Suppressor macrophage treated with lipopolysaccharide for 1 hour (primary cell): Measurements from ENCODE around the gene ARID1A.
A peak's percentile ranks its signal among the peaks of the same experiment; 100 is the strongest.
"Not testable (repeated sequence)": the region's sequence is repeated elsewhere in the genome, so short reads cannot be mapped to it uniquely, and the experiment has no call there.

ENCODE experiments used
- DNase-seq, 3 donors: peaks; one replicate each; pipeline ENCODE4 v3.0.0-alpha.2; 2020 to 2022

ARID1A gene

GRCh38 chr1:26697978-26698849 is 2.4 kb downstream of the ARID1A start:
- peak; percentile 72 to 85 (median 75) for DNase-seq

GRCh38 chr1:26700711-26701110 is 4.9 kb downstream of the ARID1A start:
- DNase-seq: no peak

GRCh38 chr1:26701266-26701994 is 5.6 kb downstream of the ARID1A start:
- DNase-seq: no peak

- DNase-seq: no peak
Observed at GRCh38 chr1:26701995-26702679, 6.3 kb downstream of the ARID1A start.

GRCh38 chr1:26702680-26703038 is 6.8 kb downstream of the ARID1A start:
- DNase-seq: no peak

- DNase-seq: peak; percentile 26 to 44 (median 34)
Observed at GRCh38 chr1:26703478-26703877, 7.7 kb downstream of the ARID1A start.

GRCh38 chr1:26704629-26705028 is 8.8 kb downstream of the ARID1A start:
- DNase-seq: no peak

- DNase-seq: not testable (repeated sequence)
Observed at GRCh38 chr1:26705227-26705626, 9.4 kb downstream of the ARID1A start.

- no peak for DNase-seq
Observed at GRCh38 chr1:26705788-26706311, 10.0 kb downstream of the ARID1A start.

- DNase-seq: no peak
Observed at GRCh38 chr1:26706315-26706714, 10.5 kb downstream of the ARID1A start.

- no peak for DNase-seq
Observed at GRCh38 chr1:26710811-26711210, 15.0 kb downstream of the ARID1A start.

GRCh38 chr1:26711777-26712176 is 16.0 kb downstream of the ARID1A start:
- DNase-seq: no peak

- no peak for DNase-seq
Observed at GRCh38 chr1:26717017-26717491, 21.2 kb downstream of the ARID1A start.

- DNase-seq: peak in 1 of 3 donors; percentile 36
Observed at GRCh38 chr1:26719205-26719604, 23.4 kb downstream of the ARID1A start.

- no peak for DNase-seq
Observed at GRCh38 chr1:26721669-26722355, 26.0 kb downstream of the ARID1A start.

GRCh38 chr1:26723013-26723991 is 27.5 kb downstream of the ARID1A start:
- DNase-seq: peak; percentile 56 to 79 (median 70)

- DNase-seq: no peak
Observed at GRCh38 chr1:26724118-26724517, 28.3 kb downstream of the ARID1A start.

- no peak for DNase-seq
Observed at GRCh38 chr1:26724926-26725325, 29.1 kb downstream of the ARID1A start.

- peak; percentile 38 to 56 (median 51) for DNase-seq
Observed at GRCh38 chr1:26725904-26726303, 30.1 kb downstream of the ARID1A start.

- DNase-seq: peak in 1 of 3 donors; percentile 18
Observed at GRCh38 chr1:26726784-26727183, 31.0 kb downstream of the ARID1A start.

- DNase-seq: no peak
Observed at GRCh38 chr1:26727476-26727875, 31.7 kb downstream of the ARID1A start.
